Activated CD4-positive, alpha-beta T cell treated with anti-CD3 and anti-CD28 coated beads for 48 hours (primary cell): ENCODE data around the gene ADAM10.
"Not testable (repeated sequence)": the region's sequence is repeated elsewhere in the genome, so short reads cannot be mapped to it uniquely, and the experiment has no call there.

Experiments used
- DNase-seq: peaks from one replicate; pipeline ENCODE4 v3.0.0-alpha.2; 2020

The ADAM10 gene

GRCh38 chr15:58604455-58604923 is 145.0 kb downstream of the ADAM10 start:
- no peak for DNase-seq

- DNase-seq, result not testable (repeated sequence)
These were observed 145.6 kb downstream of the ADAM10 start for GRCh38 chr15:58603927-58604326.

DNA sequence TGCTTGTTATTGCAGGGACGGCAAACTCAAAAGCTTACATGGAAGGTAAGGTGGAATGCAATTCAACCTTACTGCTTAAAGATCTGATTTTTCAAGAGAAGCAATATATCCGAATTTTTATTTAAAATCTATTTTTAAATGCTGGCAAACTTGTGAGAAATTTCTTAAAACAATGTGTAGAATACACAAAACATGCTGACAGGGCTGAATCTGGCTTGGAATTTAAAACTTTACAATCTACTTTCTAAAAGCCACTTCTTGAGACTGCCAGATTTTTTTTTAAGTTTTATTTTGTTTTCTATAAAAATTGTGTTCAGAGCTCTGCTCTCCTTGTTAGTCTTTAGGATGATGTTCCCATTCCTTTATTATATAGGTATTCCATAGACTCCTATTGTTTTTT is 146.7 kb downstream of the ADAM10 start:
- DNase-seq, result no peak

DNA sequence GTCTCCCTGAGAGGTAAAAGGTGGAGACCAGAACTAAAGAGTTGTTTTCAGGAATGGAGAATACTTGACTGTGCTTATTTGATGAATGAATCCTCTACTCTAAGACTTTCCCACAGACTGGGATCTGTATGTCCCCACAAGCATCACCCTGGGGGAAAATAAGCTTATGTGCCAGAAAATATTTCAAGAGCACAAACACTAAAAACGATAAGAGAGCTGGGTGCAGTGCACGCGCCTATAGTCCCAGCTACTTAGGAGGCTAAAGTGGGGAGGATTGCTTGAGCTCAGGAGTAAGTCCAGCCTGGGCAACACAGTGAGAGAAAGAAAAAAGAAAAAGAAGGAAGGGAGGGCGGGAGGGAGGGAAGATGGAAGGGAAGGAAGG is 150.7 kb downstream of the ADAM10 start:
- DNase-seq, result no peak

- no peak for DNase-seq
These were observed 151.3 kb downstream of the ADAM10 start for GRCh38 chr15:58597943-58598828.

GRCh38 chr15:58595516-58596263 is 153.8 kb downstream of the ADAM10 start:
- no peak for DNase-seq

- no peak for DNase-seq
These were observed 154.6 kb downstream of the ADAM10 start for GRCh38 chr15:58594898-58595297.

- DNase-seq, result no peak
These were observed 155.6 kb downstream of the ADAM10 start for GRCh38 chr15:58593870-58594269.

GRCh38 chr15:58590926-58591325 is 158.6 kb downstream of the ADAM10 start:
- DNase-seq, result no peak

GRCh38 chr15:58590236-58590635 is 159.3 kb downstream of the ADAM10 start:
- DNase-seq, result no peak

DNA sequence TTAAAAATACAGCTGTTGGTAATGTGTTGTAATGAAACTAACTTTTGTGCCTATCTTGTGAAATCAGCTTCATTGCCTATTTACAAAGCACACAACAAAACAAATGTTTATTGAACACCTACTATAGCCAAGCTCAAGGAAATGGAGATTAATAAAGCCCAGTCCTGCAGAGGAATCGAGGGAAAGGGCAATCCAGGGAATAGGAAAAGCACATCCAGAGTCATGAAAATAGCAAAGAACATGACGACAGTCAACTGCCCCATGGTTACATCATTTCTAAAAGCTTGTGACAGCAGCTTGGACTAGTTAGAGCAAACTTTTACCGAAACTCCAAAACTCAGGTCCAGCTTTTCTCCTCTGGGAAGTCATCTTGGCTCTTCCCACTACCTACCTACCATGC is 160.5 kb downstream of the ADAM10 start:
- no peak for DNase-seq

DNA sequence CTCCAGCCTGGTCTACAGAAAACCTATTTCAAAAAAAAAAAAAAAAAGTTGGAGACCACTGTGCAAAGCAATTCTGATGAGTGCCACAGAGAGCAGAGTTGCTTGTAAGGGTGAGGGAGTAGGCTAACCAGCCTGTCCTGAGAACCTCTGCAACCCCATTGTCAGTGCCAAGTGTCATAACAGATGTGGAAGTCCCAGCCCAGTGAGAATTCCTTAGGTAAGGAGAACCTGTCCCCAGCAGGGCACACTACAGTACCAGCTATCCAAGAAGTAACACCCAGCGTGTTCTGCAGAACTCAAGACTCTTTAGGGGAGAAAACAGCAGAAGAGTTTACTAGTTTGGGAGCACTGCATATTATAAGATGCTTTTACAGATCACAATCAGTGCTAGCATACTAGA is 161.4 kb downstream of the ADAM10 start:
- DNase-seq, result no peak

- DNase-seq, result no peak
These were observed 162.0 kb downstream of the ADAM10 start for GRCh38 chr15:58587486-58587885.

DNA sequence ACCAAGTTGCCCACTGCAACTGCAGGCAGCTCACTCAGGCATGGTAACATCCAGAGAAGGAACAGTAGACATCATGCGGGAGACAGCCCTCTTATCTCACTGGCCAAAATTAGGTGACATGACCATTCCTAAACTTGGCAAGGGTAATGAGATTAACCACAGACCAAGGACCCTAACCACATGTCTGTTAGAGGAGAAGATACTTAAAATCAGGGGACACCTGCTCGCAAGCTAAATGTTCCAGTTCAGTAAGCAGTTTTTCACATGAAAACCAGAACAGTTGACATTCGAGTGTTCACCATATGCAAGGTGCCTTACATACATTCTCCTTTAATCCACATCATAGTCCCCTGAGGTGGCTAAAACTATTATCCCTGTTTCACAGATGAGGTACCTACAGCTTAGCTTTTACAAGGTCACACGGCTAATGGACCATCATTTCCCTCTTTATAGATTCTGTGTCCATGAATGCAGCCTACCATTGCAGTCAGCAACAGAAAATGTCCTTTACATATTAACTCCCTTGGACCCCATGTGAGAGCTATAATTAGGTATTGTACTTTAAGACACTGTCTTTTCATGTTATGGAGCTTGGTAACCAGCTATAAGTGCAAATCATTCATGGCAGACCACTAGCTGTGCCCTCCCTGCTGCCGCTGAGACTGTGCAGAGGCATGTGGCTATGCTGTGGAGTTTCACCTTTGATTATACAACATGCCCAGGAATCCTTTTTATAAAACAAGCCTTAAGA is 163.6 kb downstream of the ADAM10 start:
- DNase-seq, result no peak

- no peak for DNase-seq
These were observed 164.6 kb downstream of the ADAM10 start for GRCh38 chr15:58584789-58585461.

DNA sequence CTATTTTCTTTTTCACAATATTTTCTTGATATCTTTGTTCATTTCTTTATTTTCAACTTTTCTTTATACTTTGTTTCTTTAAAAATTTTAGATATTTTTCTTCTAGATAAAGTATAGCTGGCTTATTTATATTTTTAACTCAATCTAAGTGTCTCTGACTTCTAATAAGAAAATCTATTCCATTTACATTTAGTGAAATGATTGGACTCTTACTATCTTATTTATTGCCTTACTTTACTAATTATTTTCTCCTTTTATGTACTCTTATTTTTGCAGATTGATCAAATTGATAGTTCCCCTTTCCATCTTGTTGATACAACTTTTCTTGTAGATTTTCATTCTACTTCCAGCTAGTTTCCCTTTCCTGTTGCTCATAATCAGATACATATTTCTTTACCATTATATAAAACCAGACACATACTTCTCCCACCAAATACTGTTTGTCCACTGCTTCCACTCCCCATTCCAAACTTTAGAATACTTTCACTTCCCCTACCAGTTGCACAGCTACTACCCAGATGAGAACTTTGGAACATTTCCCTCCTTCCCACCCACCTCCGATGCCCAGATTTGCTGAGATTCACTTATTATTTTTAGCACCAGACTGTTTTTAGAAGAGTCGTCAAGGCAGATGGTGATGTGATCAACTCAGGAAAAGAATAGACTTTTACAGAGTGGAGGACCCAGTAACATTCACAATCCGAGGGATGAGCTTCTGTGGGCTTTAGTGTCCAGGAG is 166.2 kb downstream of the ADAM10 start:
- no peak for DNase-seq

DNA sequence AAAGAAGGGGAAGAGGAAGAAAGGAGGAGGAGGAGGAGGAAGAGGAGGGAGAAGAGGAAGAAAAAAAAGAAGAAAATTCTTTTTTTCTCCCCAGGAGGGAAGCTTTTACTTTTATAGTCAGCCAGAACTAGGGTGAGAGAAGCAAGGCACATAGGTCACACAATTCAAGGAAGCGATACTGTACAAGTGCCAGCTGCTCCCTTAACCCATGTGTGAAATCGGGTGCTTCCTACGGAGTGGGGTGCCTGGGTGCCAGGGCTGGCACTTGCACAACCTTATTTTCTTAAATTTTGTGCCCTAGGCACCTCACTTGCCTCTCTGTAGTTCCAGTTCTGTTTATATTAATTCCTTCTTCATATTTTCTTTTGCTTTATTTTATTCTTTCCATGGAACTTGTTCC is 167.3 kb downstream of the ADAM10 start:
- DNase-seq, result no peak

DNA sequence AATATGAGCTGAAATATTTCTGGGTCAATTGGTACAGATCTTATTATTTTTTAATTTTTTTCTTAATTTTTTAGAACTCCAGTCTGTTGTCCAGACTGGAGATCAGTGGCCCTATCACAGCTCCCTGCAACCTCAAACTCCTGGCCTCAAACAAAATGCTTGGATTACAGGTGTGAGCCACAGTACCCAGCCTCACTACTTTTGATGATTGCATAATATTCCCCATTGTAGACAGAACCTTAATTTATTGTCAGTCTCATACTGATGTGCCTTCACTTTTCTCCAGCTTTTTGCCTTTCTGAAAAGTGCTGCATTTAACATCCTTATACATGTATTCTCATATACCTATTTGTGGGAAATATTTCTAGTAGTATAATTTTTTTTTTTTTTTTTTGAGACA is 172.8 kb downstream of the ADAM10 start:
- DNase-seq, result no peak

DNA sequence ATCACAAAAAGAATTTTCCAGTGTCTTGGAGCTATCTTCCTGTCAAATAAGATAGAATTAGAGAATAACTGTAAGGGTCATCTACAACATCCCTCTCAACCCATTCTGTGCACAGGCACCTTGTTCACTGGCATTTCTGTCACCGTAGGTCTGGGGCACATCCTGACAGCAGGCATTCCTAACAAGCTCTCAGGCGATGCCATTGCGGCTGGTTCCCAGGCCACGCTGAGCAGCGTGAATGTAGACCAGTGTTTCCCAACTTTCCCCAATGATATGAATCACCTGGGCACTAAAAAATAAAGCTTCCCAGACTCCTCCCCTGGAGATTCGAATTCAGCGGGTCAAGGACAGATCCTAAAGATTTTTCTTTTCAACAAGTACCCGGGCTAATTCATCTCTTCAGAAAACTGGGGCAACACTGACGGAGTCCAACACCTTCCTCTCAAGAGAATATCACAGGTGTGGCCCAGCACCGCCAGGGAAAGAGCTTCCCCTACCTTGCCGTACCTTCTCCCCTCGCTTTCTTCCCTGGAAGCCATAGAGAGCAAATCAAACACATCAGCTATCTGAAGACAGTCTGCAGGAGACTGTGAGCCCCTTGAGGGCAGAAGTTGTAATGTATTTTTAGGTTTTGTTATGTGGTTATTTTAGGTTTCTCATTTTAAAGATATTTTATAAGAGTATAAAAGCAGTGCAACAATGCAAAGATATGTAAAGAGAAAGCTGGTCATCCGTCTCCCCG is 174.3 kb downstream of the ADAM10 start:
- no peak for DNase-seq

DNA sequence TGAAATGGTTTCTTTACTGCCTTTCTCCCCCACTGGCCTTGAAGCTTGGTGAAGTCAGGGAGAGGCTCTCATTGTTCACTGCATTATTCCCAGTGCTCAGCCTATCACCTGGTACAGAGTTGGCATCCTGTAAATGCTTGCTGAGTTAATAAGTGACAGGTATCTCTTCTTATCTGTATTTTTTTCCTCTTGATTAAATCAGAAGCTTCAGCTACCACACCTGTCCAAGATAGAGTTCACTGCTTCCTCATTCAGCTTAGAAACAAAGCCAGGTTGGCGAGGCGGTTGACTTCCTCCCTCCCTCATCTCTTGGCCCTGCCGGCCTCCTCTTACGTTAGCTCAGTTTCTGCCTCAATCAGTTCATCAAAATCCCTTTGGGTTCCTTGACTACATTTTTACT is 174.9 kb downstream of the ADAM10 start:
- DNase-seq, result no peak

- DNase-seq, result no peak
These were observed 176.2 kb downstream of the ADAM10 start for GRCh38 chr15:58573270-58573669.
